ENCODE data around the gene CHMP4B. TPM values are rescaled to one million over a fixed set of nuclear protein-coding genes. Genes with fewer than 3 reads are reported as not detected.

Gene CHMP4B
- total RNA-seq, 4 donors from 2014 or later = 90.8 to 116 (median 100) TPM

DNA sequence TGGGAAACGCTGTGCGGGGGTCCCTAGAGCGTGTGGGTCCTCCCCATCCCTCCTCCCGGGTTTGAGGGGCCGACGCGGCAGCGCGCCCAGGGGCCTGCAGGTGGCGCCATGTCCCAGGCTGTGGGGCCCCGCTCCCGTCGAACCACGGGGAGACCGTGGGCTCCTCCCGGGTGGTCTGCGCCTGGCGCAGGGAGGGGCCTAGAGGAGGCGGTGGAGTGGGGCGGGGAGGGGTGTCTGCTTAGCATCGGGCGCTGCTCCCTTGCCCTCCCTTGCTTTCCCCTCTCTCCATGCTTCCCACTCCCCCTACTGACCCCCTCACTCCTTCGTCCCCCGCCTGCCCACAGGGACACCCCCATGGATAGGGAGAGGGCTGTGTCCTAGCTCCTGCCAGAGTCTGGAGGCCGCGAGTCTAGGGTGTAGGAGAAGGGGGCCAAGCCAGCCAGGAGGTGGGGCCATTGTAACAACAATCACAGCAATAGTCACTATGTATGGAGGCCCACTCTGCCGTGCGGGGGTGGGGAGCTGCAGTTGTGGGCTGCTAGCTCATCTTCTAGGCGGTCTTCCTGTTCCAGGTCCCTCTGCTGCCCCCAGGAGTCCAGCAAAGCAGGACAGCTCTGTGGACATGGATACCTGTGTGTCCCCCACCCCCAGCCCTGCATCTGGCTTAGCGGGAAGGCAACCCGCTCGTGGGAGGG is 51.7 kb downstream of the CHMP4B start:
- Histone ChIP-seq H3K4me3 (peak overlapping the region; percentile 6 to 31 (median 22)), H3K9me3 (no peaks in the 10 kb centered on the region), H3K27me3 (no peaks in the 10 kb centered on the region), H3K36me3 (peaks cover 0 to 5% (median 2%) of the 10 kb centered on the region in 4 donors), H3K27ac (replicated peaks in 1 of 4) (no peak overlapping the region), H3K4me1 (peaks cover 14 to 25% (median 24%) of the 10 kb centered on the region in 4 donors)
- DNase-seq (ENCODE audit: extremely low spot score) = no peak
- intact Hi-C loops (cut with DNase I) = loop anchor here (2.0 kb wide), 2 partner anchors 206 to 268 kb away; no protein-coding TSS in a partner anchor
- WGBS = 36% methylated on average over 10 of the region's 32 CpGs
- TF ChIP-seq, protein P1, sequence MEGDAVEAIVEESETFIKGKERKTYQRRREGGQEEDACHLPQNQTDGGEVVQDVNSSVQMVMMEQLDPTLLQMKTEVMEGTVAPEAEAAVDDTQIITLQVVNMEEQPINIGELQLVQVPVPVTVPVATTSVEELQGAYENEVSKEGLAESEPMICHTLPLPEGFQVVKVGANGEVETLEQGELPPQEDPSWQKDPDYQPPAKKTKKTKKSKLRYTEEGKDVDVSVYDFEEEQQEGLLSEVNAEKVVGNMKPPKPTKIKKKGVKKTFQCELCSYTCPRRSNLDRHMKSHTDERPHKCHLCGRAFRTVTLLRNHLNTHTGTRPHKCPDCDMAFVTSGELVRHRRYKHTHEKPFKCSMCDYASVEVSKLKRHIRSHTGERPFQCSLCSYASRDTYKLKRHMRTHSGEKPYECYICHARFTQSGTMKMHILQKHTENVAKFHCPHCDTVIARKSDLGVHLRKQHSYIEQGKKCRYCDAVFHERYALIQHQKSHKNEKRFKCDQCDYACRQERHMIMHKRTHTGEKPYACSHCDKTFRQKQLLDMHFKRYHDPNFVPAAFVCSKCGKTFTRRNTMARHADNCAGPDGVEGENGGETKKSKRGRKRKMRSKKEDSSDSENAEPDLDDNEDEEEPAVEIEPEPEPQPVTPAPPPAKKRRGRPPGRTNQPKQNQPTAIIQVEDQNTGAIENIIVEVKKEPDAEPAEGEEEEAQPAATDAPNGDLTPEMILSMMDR (IDR thresholded peaks at IDR 0.05) = peak; percentile 63 to 80 (median 70)
- TF ChIP-seq POLR2AphosphoS5 (IDR thresholded peaks at IDR 0.05) = no peak

DNA sequence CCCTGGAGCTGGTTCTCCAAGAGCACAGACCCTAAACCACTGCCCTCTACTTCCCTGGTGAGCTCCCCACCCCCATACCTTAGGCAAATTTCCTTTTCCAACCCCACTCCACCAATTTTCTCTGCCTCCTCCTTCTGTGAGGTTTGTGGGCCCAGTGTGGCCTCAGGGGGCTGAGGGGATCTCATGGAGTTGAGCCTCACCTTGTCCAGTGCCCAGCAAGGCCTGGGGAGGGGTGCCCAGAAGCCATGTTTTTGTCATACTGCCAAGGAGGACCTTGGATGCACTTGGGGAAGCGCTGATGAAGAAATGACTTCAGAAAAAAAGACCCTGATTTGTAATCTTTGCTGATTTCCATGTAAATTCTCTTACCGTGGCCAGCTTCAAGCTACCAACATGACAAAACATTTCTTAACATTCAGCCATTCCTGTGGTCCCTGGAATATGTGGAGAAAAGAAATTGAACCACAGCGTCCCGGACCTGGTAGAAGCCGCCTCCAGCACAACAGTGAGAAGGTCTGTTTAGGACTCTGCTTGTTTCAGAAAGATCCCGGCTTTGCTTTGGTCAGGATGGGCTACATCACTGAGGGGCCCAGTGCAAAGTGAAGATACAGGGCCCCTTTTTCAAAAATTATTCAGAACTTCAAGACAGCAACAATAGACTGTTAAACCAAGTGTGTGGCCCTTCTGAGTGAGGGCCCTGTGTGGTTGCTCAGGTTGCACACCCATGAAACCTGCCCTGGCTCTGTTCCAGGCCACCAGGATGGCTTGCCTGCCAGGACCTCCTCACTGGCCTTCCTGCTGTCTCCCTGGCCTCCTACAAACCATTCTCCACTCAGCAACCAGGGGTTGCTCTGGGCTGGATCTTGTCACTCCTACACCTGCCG is 52.5 kb downstream of the CHMP4B start:
- no peak for TF ChIP-seq EP300 (IDR thresholded peaks at IDR 0.05)
- TF ChIP-seq POLR2AphosphoS5 (IDR thresholded peaks at IDR 0.05) = no peak
- TF ChIP-seq, protein P1 (IDR thresholded peaks at IDR 0.05) = no peak
- no peak for TF ChIP-seq POLR2A (IDR thresholded peaks at IDR 0.05; ENCODE audit: low read depth)
- no peaks in the 10 kb centered on the region for H3K36me3 ChIP-seq
- no peaks in the 10 kb centered on the region for H3K9me3 ChIP-seq
- WGBS = 84% methylated on average over 7 of the region's 7 CpGs
- no peak overlapping the region for H3K27ac ChIP-seq (replicated peaks in 1 of 4)
- DNase-seq (ENCODE audit: extremely low spot score) = no peak
- H3K27me3 ChIP-seq = no peaks in the 10 kb centered on the region
- intact Hi-C loops (cut with DNase I) = loop anchor here (2.0 kb wide), 2 partner anchors 205 to 267 kb away; no protein-coding TSS in a partner anchor
- no peak overlapping the region for H3K4me3 ChIP-seq
- H3K4me1 ChIP-seq = peaks cover 14 to 23% (median 22%) of the 10 kb centered on the region in 4 donors

DNA sequence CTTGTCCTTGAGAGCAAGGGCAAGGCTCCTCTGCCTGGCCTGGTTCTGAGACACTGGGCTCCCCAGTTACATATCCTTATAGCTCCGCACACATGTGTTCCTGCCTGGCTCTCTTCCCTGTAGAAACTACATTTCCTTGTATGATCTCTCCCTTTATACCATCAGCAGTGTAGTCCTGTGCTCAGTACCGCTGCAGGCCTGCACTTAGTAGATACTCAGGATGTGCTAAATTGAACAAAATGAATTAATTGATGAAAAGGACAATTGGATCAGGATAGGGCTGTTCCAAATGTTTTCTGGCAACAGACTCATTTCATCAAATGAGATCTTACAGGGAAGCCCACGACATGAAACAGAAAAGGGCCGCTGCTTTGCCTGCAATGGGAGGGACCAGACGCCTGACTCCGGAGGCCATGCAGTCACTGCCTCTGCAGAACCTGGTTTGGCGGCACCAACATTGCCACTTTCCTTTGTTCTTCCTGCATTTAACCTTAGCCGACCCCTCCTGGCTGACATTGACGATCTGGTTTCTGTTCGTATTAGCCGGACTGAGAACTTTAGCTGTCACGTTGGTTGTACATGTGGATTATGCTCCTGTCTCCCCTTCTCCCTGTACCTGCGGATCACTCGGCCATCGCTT is 53.3 kb downstream of the CHMP4B start:
- no peaks in the 10 kb centered on the region for H3K9me3 ChIP-seq
- no peak for DNase-seq (ENCODE audit: extremely low spot score)
- intact Hi-C loops (cut with DNase I) = no loop called here
- no peak overlapping the region for H3K27ac ChIP-seq (replicated peaks in 1 of 4)
- H3K4me1 ChIP-seq = peaks cover 11 to 15% (median 15%) of the 10 kb centered on the region in 4 donors
- WGBS = 86% methylated on average over 15 of the region's 15 CpGs
- no peak for TF ChIP-seq EP300 (IDR thresholded peaks at IDR 0.05)
- TF ChIP-seq, protein P1 (IDR thresholded peaks at IDR 0.05) = no peak
- no peak for TF ChIP-seq POLR2A (IDR thresholded peaks at IDR 0.05; ENCODE audit: low read depth)
- no peaks in the 10 kb centered on the region for H3K27me3 ChIP-seq
- H3K36me3 ChIP-seq = no peaks in the 10 kb centered on the region
- no peak overlapping the region for H3K4me3 ChIP-seq

DNA sequence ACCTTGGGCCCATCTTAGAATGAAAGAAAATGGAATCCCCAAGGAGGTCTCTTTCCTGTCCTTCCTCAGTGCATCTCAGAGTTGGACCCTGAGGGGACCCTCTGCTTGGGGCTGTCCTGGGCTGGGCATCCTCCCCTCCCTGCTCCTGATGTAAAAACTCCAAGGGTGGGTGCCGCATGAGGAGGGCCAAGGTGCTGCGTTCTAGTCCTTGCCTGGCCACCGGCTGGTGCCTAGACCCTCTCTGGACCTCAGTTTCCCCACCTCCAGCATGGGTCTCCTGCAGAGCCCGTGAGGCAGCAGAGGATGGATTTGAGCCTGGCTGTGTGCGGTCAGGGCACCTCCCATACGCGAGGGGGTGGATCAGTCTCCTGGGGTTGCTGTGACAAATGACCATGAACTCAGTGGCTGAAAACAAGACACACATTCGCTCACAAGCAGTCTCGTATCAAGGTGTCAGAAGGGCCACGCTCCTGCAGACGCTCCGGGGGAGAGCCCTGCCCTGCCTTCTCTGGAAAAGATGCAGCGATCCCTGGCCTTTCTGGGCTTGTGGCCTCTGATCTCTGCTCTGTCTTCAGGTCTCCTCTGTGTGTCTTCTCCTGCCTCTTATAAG is 54.7 kb downstream of the CHMP4B start:
- WGBS = 96% methylated on average over 13 of the region's 13 CpGs
- Histone ChIP-seq H3K4me1 (peaks cover 8 to 14% (median 11%) of the 10 kb centered on the region in 4 donors), H3K27me3 (no peaks in the 10 kb centered on the region), H3K4me3 (no peak overlapping the region), H3K27ac (replicated peaks in 1 of 4) (no peak overlapping the region), H3K36me3 (no peaks in the 10 kb centered on the region), H3K9me3 (no peaks in the 10 kb centered on the region)
- no peak for DNase-seq (ENCODE audit: extremely low spot score)
- intact Hi-C loops (cut with DNase I) = no loop called here
- no peak for TF ChIP-seq EP300 (IDR thresholded peaks at IDR 0.05)
- TF ChIP-seq POLR2A (IDR thresholded peaks at IDR 0.05; ENCODE audit: low read depth) = no peak
- no peak for TF ChIP-seq POLR2AphosphoS5 (IDR thresholded peaks at IDR 0.05)
- TF ChIP-seq, protein P1 (IDR thresholded peaks at IDR 0.05) = no peak

Measured in esophagus muscularis mucosa (tissue), 4 donors.